H4 (cell line): Measurements from ENCODE around the gene LEMD2. TPM values are rescaled to one million over a fixed set of nuclear protein-coding genes. Genes with fewer than 3 reads are reported as not detected.

Experiments
- DNase-seq: peaks from one replicate; pipeline ENCODE4 v3.0.0-alpha.2; 2015; ENCODE audit warnings: low spot score
- total RNA-seq: library from RNA; depleted of rRNA; stranded (reverse); fragments of >200 nt; shearing (Covaris generic); gene quantifications from 2 replicates; pipeline ENCODE4 v1.2.3, GENCODE V29; 2014

The LEMD2 gene
- total RNA-seq, 1 experiment from 2014 or later: 25.9 TPM

DNA sequence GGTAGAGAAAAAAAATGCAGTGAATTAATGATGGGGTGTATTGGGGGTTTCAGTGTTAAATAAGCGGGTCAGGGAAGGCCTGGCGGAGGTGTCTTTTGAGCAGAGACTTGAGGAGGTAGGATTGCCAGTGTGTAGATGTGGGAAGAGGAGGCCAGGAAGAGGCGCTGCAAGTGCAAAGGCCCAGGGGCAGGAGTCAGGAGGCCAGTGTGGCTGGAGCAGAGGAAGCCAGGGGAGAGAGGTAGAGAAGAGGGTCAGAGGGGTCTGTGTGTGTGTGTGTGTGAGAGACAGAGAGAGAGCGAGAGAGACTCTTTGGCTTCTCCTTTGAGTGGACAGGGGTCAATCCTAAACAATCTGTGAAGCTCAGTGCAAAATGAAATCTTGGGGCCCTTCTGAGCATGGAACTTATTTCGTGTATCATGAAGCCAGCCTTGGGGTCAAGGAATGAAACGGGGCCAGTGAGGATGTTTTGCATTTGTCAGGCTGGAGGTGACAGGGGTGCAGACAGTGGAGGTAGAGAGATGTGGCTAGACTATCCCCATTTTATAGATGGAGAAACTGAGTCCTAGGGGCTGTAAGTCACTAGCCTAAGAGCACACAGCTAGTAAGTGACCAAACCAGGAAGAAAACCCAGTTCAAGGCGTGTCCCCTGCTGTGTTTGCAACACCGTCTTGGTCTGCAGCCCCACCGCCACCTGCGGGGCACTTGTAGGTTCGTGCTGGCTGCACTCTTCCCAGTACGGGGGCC lies 32.5 kb downstream of the LEMD2 start:
- no peak for DNase-seq

DNA sequence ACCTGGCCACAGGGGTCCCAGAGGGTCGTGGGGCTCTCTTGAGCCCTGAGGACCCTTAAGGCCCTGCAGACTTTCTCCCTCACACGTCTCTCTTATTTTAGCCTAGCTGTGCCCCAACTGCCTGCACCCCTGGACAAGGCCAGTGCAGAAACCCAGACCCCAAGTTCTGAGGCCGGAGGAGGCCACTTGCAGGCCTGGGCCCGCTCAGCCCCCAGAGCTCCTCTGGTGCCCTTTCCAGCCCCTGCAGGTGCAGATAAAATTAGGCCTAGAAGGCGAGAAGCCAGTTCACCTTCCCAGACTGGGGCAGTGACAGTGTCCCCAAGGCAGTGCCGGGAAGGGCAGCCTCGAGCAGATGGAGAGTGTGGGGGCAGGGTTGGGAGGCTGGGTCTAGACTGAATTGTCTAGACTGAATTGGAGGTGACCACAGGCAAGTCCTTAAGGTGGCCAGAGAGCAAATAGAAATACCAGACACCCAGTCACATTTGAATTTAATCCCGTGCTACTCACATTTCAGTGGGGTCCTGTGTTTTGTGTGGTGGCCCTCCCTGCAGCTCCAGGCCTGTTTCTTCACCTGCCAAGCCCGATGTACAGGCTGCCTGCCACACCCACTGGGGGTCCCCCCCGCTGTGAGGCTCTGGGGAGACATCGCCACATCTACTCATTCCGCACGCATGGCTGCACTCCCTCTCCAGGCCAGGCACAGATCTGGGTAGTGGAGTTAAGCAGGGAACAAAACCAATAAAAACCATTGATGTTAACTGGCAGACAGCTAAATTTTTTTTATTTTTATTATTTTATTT lies 33.7 kb downstream of the LEMD2 start:
- DNase-seq: no peak

- DNase-seq: no peak
Measured at GRCh38 chr6:33754222-33754621, 34.7 kb downstream of the LEMD2 start.

DNA sequence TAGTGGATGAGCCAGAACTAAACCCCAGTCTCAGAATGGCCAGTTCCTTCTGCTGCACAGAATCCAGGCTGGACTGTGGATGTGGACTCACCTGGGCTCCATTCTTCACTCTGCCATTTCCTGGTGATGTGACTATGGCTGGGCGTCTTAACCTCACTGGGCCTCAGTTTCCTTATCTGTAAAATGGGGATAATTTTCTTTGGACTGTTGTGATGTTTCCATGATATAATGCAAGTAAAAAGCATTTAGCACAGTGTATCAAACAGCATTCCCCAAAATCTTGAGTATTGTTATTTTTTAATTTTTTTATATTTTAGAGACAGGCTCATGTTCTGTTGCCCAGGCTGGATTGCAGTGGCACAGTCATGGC lies 36.3 kb downstream of the LEMD2 start:
- DNase-seq: no peak

GRCh38 chr6:33751771-33752645 lies 36.9 kb downstream of the LEMD2 start:
- DNase-seq: no peak

DNA sequence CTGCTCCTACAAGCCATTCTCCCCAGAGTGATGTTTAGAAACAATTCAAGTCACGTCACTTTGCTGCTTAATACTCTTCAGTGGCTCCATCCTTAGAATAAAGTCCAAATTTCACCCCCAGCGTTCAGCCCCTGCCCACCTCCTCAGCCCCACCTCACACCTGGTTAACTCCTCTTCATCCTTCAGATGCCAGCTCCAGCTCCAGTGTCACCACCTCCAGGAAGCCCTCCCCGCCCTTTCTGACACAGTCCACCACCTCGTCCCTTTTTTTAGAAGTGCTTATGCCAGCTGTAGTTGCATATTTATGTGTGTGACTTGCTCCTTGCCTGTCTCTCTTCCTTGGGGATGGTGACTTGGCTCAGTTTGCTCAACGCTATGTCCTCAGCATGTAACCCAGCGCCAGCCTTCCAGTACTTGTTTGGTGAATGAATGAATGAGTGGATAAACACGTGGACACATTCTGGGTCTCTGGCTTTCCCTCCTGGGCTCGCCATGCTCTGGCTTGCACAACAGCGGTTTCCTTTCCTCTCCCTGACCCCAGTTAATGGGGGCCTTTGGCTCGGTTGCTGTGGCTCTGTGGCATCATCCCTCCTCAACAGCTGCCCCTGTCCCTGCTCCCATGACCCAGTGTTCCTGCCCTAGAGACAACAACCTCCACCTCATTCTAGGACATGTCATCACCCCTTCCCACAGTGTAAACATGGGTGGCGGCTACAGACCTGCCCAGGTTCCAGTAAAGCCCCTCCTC lies 38.5 kb downstream of the LEMD2 start:
- no peak for DNase-seq

- DNase-seq: no peak
Measured at GRCh38 chr6:33749401-33749800, 39.5 kb downstream of the LEMD2 start.

- no peak for DNase-seq
Measured at GRCh38 chr6:33748841-33749240, 40.1 kb downstream of the LEMD2 start.

GRCh38 chr6:33747823-33748222 lies 41.1 kb downstream of the LEMD2 start:
- no peak for DNase-seq

DNA sequence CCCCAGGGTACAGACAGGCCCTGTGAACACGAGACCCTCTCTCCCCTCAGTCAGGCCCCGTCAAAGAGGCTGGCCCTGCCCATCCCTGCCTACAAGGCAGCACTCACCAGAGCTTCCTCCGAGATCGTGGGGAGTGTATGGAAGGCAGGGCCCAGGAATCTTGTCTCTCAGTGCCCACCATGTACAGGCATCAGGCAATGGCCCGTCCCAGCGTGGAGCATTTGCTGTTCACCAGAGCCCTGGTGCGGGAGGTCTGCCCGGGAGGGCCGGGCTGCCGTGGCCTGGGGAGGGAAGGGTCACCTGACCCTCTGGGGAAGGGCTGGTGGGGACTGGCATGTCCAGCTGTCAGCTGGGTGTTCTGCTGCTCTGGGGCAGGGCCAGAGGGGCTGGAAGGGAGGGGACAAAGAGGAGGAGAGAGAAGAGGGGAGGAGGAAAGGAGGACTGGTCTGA lies 42.3 kb downstream of the LEMD2 start, which contains the start of gene IP6K3:
IP6K3 (minus strand) TSS at position 255 of the 450 bp plus-strand sequence. CDS start 11,429 bp downstream, outside the sequence.
- DNase-seq: no peak

- DNase-seq: peak; percentile 39
Measured at GRCh38 chr6:33746036-33746600, 42.8 kb downstream of the LEMD2 start.

- DNase-seq: no peak
Measured at GRCh38 chr6:33745548-33745947, 43.4 kb downstream of the LEMD2 start.

- no peak for DNase-seq
Measured at GRCh38 chr6:33744895-33745546, 43.9 kb downstream of the LEMD2 start.

DNA sequence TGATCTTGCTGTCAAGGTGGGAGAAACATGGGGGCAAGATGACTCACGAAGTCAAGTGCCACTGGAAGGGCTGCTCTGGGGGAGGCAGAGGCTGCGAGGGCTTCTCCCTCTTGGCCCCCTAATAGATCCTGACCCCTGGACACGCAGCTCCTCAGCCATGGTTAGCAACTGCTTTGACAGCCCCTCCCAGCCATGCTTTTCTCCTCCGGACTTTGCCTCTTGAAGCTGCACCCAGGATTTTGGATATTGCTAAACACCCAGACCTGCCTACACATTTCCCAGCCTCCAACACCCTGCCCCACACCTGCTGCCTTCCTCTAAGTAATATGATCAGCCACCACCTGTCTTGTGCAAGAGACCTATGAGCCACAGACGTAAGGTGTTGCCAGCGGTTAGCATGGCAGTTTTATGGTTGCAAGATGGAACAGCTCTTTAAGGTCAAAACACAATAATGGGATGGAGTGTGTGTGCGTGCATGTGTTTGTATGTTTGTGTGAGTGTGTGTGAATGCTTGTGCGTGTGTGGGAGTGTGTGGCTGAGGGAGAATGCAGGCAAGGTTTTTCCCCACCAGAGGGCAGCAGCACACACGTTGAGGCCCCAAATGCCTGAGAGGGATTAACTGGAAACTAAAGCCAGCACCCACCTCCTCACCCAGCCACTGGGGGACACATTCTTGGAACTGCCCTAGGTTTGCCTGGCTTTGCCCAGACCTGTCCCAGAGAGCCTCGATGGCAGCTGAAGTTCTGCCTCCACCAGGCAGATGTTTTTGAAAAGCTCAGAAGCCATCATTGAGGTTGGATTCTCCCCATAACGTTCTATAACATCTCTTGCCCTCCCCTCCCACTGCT lies 44.7 kb downstream of the LEMD2 start:
- peak; percentile 62 for DNase-seq

DNA sequence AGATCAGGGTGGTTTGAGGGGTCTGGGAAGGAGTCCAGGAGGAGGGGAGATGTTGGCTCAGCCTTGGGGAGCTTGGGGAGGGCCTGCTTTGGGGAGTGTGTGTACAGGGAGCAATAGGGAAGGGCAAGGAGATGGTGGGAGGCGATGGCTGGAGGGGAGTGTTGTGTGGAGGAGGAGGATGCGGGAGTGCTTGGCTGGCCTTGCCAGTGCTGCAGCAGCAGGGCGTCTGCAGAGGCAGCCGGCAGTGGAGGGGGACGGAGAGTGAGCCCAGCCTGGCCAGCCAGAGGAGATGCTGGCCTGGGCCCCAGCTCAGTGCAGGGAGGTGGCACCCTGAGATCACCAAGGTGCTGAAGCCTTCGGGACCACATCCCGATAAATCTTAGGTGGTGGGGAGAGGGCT lies 46.1 kb downstream of the LEMD2 start:
- no peak for DNase-seq

- no peak for DNase-seq
Measured at GRCh38 chr6:33742092-33742491, 46.8 kb downstream of the LEMD2 start.

DNA sequence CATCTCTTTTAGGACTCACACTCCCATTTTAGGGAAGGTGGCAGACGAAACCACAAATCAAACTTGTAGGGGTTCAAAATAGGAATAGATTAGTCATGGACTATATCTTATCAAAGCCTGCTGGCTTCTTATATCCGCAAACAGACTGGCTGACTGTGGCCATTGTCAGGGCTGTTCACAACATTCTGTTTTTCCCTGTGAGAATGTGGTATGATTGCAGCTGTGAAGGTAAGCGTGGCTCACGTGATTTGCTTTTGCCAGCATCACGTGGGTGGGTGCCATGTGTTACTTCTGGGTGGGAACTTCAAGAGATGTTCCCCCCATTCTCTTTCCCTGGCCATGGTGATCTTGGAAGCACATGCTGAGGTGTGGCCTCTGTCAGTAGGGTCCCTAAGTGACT lies 48.1 kb downstream of the LEMD2 start:
- no peak for DNase-seq

- DNase-seq: no peak
Measured at GRCh38 chr6:33740204-33740608, 48.7 kb downstream of the LEMD2 start.

- DNase-seq: no peak
Measured at GRCh38 chr6:33739571-33739970, 49.4 kb downstream of the LEMD2 start.
